ENCODE results near the gene TENM4. TPM values are rescaled to one million over a fixed set of nuclear protein-coding genes. Genes with fewer than 3 reads are reported as not detected.

TENM4 gene
- total RNA-seq, 2 donors from 2014 or later = 2.6 to 6.8 TPM

DNA sequence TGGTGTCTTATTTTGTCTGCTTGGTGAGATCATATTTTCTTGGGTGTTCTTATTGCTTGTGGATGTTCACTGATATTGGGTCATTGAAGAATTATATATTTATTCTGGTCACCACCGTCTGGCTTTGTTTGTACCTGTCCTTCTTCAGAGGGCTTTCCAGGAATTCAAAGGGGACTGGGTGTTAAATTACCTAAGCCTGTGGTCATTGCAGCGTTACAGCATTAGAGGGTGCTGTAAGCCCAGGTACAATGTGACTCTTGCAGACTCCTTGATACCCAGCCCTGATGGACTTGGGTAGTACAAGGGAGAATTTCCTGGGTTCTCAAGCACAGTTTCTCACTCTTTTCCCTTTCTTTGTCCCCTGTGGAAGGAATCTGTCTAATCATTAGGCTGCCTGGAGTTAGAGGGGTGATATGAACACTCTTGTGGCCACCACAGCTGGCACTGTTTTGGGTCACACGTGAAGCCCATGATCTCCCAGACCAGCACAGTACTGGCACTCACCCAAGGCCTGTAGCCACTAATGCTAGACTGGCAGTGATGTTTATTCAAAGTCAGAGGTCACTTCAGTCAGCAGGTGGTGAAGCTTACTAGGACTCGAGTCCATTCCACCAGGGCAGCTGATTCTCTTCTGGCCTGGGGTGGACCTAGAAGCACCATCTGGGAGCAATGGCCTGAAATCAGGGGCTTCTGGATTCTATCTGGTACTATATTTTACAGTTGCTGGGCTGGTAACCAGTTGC, 810.1 kb downstream of the TENM4 start:
- Histone ChIP-seq H3K27me3 (replicated peaks; ENCODE audit: insufficient read depth) (no peaks in the 10 kb centered on the region), H3K9me3 (no peaks in the 10 kb centered on the region), H3K4me3 (no peak overlapping the region), H3K27ac (no peak overlapping the region), H3K4me1 (replicated peaks) (no peaks in the 10 kb centered on the region), H3K36me3 (no peaks in the 10 kb centered on the region)
- no peak for TF ChIP-seq POLR2A (IDR thresholded peaks at IDR 0.05)
- TF ChIP-seq, protein P1, sequence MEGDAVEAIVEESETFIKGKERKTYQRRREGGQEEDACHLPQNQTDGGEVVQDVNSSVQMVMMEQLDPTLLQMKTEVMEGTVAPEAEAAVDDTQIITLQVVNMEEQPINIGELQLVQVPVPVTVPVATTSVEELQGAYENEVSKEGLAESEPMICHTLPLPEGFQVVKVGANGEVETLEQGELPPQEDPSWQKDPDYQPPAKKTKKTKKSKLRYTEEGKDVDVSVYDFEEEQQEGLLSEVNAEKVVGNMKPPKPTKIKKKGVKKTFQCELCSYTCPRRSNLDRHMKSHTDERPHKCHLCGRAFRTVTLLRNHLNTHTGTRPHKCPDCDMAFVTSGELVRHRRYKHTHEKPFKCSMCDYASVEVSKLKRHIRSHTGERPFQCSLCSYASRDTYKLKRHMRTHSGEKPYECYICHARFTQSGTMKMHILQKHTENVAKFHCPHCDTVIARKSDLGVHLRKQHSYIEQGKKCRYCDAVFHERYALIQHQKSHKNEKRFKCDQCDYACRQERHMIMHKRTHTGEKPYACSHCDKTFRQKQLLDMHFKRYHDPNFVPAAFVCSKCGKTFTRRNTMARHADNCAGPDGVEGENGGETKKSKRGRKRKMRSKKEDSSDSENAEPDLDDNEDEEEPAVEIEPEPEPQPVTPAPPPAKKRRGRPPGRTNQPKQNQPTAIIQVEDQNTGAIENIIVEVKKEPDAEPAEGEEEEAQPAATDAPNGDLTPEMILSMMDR (IDR thresholded peaks at IDR 0.05) = no peak
- no peak for TF ChIP-seq POLR2AphosphoS5 (IDR thresholded peaks at IDR 0.05)
- WGBS = 90% methylated on average over 4 of the region's 4 CpGs
- DNase-seq (ENCODE audit: low spot score) = no peak
- intact Hi-C loops (cut with DNase I) = no loop called here

DNA sequence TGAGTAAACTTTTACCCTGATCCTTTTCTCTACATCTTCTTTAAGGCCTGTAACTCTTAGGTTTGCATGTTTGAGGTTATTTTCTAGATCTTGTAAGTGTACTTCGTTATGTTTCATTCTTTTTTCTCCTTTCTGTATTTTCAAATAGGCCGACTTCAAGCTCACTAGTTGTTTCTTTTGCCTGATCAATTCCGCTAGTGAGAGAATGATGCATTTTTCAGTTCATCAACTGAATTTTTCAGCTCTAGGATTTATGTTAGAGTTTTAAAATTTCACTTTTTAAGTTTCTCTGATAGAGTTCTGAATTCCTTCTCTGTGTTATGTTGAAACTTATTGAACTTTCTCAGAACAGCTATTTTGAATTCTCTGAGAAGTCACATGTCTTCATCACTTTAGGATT, 810.7 kb downstream of the TENM4 start:
- Histone ChIP-seq H3K36me3 (no peaks in the 10 kb centered on the region), H3K4me1 (replicated peaks) (no peaks in the 10 kb centered on the region), H3K4me3 (no peak overlapping the region), H3K27me3 (replicated peaks; ENCODE audit: insufficient read depth) (no peaks in the 10 kb centered on the region), H3K9me3 (no peaks in the 10 kb centered on the region), H3K27ac (no peak overlapping the region)
- 92% methylated on average over 3 of the region's 3 CpGs for WGBS
- no peak for DNase-seq (ENCODE audit: low spot score)
- intact Hi-C loops (cut with DNase I) = no loop called here
- TF ChIP-seq POLR2A (IDR thresholded peaks at IDR 0.05) (no peak), POLR2AphosphoS5 (IDR thresholded peaks at IDR 0.05) (no peak)
- TF ChIP-seq, protein P1 (IDR thresholded peaks at IDR 0.05) = no peak

DNA sequence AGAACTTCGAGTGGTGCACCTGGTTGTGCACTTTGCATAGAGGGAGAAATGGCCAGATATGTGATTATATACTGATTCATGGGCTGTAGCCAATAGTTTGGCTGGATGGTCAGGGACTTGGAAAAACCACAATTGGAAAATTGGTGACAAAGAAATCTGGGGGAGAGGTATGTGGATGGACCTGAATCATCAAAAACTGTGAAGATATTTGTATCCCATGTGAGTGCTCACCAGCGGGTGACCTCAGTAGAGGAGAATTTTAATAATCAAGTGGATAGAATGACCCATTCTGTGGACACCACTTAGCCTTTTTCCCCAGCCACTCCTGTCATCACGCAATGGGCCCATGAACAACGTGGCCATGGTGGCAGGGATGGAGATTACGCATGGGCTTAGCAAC, 818.2 kb downstream of the TENM4 start:
- Histone ChIP-seq H3K36me3 (no peaks in the 10 kb centered on the region), H3K4me3 (no peak overlapping the region), H3K27me3 (replicated peaks; ENCODE audit: insufficient read depth) (no peaks in the 10 kb centered on the region), H3K27ac (no peak overlapping the region), H3K9me3 (no peaks in the 10 kb centered on the region), H3K4me1 (replicated peaks) (no peaks in the 10 kb centered on the region)
- no peak for DNase-seq (ENCODE audit: low spot score)
- intact Hi-C loops (cut with DNase I) = no loop called here
- no peak for TF ChIP-seq POLR2AphosphoS5 (IDR thresholded peaks at IDR 0.05)
- TF ChIP-seq POLR2A (IDR thresholded peaks at IDR 0.05) = no peak
- TF ChIP-seq, protein P1 (IDR thresholded peaks at IDR 0.05) = no peak
- 85% methylated on average over 5 of the region's 5 CpGs for WGBS

DNA sequence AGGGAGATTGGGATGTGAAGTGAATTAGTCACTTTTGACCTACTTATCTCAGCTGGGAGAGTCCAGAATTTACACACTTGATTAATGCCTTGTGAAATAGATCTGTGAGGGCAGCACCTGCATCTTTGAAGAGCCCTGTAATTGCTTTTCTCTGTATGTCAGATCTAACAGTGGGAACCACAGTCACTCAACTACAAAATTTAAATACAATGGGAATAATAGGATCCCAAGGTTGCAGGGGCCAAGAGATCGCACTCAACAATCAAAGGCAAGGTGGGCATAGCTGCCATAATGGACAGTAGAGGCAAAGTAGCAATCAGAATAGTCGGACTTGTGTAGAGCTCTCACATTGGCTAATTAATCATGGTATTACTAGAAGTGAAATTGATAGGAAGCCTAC, 820.7 kb downstream of the TENM4 start:
- H3K9me3 ChIP-seq = no peaks in the 10 kb centered on the region
- no peak overlapping the region for H3K27ac ChIP-seq
- no peaks in the 10 kb centered on the region for H3K36me3 ChIP-seq
- no peak for TF ChIP-seq POLR2AphosphoS5 (IDR thresholded peaks at IDR 0.05)
- TF ChIP-seq, protein P1 (IDR thresholded peaks at IDR 0.05) = no peak
- no peak for TF ChIP-seq POLR2A (IDR thresholded peaks at IDR 0.05)
- H3K4me1 ChIP-seq (replicated peaks) = no peaks in the 10 kb centered on the region
- no peak overlapping the region for H3K4me3 ChIP-seq
- DNase-seq (ENCODE audit: low spot score) = no peak
- no peaks in the 10 kb centered on the region for H3K27me3 ChIP-seq (replicated peaks; ENCODE audit: insufficient read depth)
- intact Hi-C loops (cut with DNase I) = no loop called here
- WGBS = 90% methylated on average over 2 of the region's 2 CpGs

DNA sequence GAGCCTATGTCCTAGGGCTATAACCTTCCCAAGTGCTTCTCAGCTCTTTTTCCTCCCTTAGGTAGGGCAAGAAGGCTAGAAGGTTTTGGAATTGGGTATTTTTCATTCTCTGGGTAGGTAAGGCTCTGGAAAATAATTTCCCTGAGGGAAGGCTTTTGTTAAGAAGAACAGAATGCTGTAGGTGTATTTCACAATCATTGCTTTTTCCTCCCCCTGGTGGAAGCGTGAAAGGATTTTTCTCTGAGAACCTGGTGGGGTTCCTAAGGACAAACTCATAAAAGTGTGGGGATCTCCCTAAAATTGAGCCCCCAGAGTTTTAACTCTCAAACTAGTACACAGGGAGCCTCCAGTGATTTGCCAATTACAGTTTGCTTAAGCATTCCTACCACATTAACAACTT, 825.1 kb downstream of the TENM4 start:
- DNase-seq (ENCODE audit: low spot score) = no peak
- no peak overlapping the region for H3K27ac ChIP-seq
- 83% methylated on average over 1 of the region's 1 CpG for WGBS
- H3K27me3 ChIP-seq (replicated peaks; ENCODE audit: insufficient read depth) = no peaks in the 10 kb centered on the region
- no peaks in the 10 kb centered on the region for H3K4me1 ChIP-seq (replicated peaks)
- H3K4me3 ChIP-seq = no peak overlapping the region
- no peaks in the 10 kb centered on the region for H3K36me3 ChIP-seq
- intact Hi-C loops (cut with DNase I) = no loop called here
- no peaks in the 10 kb centered on the region for H3K9me3 ChIP-seq
- TF ChIP-seq POLR2A (IDR thresholded peaks at IDR 0.05) (no peak), POLR2AphosphoS5 (IDR thresholded peaks at IDR 0.05) (no peak)
- TF ChIP-seq, protein P1 (IDR thresholded peaks at IDR 0.05) = no peak
